Stomach smooth muscle (tissue), 2 donors: ENCODE results near the gene INPP5A.
A peak's percentile ranks its signal among the peaks of the same experiment; 100 is the strongest.
"Not testable (repeated sequence)": the region's sequence is repeated elsewhere in the genome, so short reads cannot be mapped to it uniquely, and the experiment has no call there.

Experiments used
- H3K27ac ChIP-seq: one replicate; pipeline ENCODE4 v1.7.0; 2013; ENCODE audit warnings: mild to moderate bottlenecking, low read length, inconsistent platforms
- H3K27me3 ChIP-seq, 2 donors: one replicate each; pipeline ENCODE4 v1.7.0; 2013; ENCODE audit warnings: low read length in 2 of 2; ENCODE audit not compliant: insufficient read depth in 2 of 2, control insufficient read depth in 1 of 2
- H3K36me3 ChIP-seq, 2 donors: one replicate each; pipeline ENCODE4 v1.7.0; 2013; ENCODE audit warnings: low read length in 2 of 2; ENCODE audit not compliant: control insufficient read depth in 2 of 2, insufficient read depth in 2 of 2
- H3K4me1 ChIP-seq: one replicate; pipeline ENCODE4 v1.7.0; 2013; ENCODE audit warnings: low read length; ENCODE audit not compliant: control insufficient read depth, insufficient read depth
- H3K4me3 ChIP-seq, 2 donors: one replicate each; pipeline ENCODE4 v1.7.0; 2013; ENCODE audit warnings: low read length in 2 of 2
- H3K9ac ChIP-seq, 2 donors: one replicate each; pipeline ENCODE4 v1.7.0; 2013; ENCODE audit warnings: low read length in 2 of 2, mild to moderate bottlenecking in 1 of 2
- H3K9me3 ChIP-seq, 2 donors: one replicate each; pipeline ENCODE4 v1.7.0; 2013; ENCODE audit warnings: low read length in 2 of 2; ENCODE audit not compliant: control insufficient read depth in 2 of 2
- donor health status: healthy.
- donor health status: Pancreatic carcinoma.

The INPP5A gene, protein sequence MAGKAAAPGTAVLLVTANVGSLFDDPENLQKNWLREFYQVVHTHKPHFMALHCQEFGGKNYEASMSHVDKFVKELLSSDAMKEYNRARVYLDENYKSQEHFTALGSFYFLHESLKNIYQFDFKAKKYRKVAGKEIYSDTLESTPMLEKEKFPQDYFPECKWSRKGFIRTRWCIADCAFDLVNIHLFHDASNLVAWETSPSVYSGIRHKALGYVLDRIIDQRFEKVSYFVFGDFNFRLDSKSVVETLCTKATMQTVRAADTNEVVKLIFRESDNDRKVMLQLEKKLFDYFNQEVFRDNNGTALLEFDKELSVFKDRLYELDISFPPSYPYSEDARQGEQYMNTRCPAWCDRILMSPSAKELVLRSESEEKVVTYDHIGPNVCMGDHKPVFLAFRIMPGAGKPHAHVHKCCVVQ

DNA sequence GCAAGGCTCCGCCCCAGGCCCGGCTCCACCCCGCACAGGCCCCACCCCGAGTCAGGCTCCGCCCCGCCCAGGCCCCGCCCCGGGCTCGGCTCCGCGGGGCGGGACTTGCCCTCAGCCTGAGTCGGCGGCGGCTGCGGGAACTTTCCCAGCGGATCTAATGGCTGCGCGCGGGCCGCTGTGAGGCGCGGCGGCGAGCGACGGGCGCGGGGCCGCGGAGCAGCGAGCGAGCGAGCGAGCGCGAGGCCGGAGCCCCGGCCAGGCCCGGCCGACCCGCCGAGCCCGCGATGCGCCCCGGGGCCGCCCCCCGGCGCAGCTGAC is at the start of gene INPP5A:
Gene INPP5A (plus strand): TSS at position 104 of the 318 bp plus-strand sequence. CDS start 310 bp downstream, outside the sequence.
- Histone ChIP-seq H3K36me3 (no peaks in the 10 kb centered on the region), H3K9ac (peak within 1 kb of the TSS; percentile 70 to 87), H3K9me3 (no peaks in the 10 kb centered on the region), H3K27me3 (no peaks in the 10 kb centered on the region), H3K4me1 (peaks cover 53% of the 10 kb centered on the region), H3K27ac (peak within 1 kb of the TSS; percentile 86), H3K4me3 (peak within 1 kb of the TSS; percentile 73 to 88)

DNA sequence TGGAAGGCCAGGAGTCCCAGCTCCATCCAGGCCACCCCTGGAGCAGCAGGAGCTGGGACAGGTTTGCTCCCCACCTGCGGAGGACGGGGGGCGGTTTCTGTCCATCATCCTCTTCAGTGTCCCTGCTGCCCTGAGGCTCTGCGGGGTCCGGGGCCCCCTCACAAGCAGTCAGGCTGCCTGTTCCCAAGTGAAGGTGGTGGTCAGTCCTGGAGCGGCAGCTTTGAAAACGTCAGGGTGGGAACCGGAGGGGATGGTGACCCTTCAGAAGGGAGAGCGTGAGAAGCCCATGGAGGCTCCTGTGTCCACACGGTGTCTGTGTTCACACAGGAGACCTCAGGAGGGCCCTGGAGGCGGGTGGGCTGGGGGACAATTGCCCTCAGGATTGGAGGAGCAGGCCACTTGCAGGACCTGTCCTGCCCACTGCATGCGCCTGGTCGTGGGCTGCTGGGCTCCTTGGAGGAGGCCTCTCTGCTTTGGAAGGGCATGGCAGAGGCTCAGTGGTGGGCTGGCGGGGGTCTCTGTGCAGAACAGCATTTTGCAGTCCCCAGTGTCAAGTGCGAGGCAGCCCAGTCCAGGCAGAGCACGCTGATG is 49.3 kb upstream of the INPP5A start:
- Histone ChIP-seq H3K4me3 (no peak overlapping the region), H3K9me3 (no peaks in the 10 kb centered on the region), H3K27ac (no peak overlapping the region), H3K27me3 (no peaks in the 10 kb centered on the region), H3K4me1 (peaks cover 17% of the 10 kb centered on the region), H3K36me3 (no peaks in the 10 kb centered on the region), H3K9ac (no peak overlapping the region)

DNA sequence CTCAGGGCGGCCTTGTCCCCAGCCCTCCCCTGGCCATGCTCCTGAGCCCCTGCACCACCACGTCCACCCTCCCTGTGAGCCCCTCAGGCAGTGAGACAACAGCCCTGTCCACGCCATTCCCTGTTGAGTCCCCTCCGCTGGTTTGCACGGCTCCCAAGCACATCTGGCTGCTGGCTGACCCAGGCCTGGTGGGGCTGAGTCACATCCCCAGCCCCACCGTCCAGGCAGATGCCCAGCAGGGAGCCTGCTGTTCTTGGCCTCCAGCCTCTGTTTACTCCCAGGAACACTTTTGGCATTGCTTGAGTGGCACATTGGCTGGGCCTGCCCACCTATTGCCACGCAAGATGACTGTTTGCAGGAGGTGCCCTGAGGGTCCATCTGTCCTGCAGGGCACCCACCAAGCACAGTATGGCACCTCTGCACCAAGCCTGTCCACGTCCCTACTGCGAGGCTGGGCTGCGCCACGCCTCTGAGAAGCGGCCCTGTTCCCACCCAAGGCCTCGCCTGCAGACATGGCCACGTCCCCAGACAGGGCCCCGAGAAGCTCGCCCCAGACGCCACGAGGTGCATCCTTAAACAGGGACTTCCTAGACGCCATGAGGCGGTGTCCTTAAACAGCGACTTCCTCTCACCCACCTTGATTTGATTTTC is 48.4 kb upstream of the INPP5A start:
- Histone ChIP-seq H3K4me1 (peaks cover 17% of the 10 kb centered on the region), H3K9me3 (no peaks in the 10 kb centered on the region), H3K27me3 (no peaks in the 10 kb centered on the region), H3K4me3 (no peak overlapping the region), H3K36me3 (no peaks in the 10 kb centered on the region), H3K9ac (no peak overlapping the region), H3K27ac (no peak overlapping the region)

DNA sequence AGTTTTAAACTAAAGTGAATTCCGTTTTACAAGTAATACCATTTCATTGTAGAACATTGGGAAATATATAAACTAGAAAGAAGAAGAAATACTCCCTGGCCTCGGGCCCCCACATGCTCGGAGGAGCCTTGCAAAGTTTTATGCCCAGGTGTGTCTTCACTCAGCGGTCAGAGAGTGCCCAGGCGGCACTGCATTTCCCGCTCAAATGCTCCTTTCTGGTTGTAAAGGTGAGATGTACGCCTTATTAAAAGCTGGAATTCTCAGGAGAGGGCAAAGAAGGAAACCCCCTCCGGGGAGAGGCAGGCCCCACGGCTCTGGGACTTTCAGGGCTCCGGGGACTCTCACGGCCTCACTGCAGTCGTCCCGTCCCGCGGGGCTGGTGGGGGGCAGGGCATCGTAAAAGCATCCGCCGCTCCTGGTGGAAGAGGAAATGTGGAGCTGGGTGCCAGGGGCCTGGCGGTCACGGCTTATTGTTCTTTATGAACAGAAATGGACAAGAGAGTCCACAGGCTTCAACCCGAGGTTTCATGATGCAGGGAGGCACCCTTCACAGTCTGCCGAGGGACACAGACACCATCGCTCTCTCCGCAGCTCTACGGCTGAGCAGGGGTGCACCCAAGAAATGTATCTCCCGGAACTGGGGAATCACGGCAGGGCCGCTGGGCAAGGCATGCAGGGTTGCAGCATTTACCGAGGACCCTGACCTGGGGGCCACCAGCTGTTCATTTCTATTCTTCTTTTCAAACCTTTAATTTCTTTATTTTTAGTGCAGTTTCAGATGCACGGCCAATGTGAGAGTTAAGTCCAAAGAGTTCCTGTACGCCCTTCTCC is 47.7 kb upstream of the INPP5A start:
- Histone ChIP-seq H3K9me3 (no peaks in the 10 kb centered on the region), H3K4me3 (no peak overlapping the region), H3K9ac (no peak overlapping the region), H3K27ac (no peak overlapping the region), H3K36me3 (no peaks in the 10 kb centered on the region), H3K4me1 (peaks cover 17% of the 10 kb centered on the region), H3K27me3 (no peaks in the 10 kb centered on the region)

DNA sequence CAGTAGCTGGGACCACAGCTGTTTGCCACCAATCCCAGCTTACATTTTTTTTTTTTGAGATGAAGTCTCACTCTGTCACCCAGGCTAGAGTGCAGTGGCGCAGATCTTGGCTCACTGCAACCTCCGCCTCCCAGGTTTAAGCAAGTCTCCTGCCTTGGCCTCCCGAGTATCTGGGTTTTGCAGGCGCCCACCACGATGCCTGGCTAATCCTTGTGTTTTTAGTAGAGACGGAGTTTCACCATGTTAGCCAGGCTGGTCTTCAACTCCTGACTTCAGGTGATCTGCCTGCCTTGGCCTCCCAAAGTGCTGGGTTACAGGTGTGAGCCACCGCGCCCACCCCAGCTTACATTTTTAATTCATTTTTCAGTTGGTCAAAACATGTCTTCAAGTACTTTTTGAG is 46.1 kb upstream of the INPP5A start:
- not testable (repeated sequence) for H3K27ac ChIP-seq, H3K9ac ChIP-seq, H3K36me3 ChIP-seq, H3K4me3 ChIP-seq, H3K27me3 ChIP-seq, H3K9me3 ChIP-seq
- peaks cover 17% of the 10 kb centered on the region for H3K4me1 ChIP-seq

DNA sequence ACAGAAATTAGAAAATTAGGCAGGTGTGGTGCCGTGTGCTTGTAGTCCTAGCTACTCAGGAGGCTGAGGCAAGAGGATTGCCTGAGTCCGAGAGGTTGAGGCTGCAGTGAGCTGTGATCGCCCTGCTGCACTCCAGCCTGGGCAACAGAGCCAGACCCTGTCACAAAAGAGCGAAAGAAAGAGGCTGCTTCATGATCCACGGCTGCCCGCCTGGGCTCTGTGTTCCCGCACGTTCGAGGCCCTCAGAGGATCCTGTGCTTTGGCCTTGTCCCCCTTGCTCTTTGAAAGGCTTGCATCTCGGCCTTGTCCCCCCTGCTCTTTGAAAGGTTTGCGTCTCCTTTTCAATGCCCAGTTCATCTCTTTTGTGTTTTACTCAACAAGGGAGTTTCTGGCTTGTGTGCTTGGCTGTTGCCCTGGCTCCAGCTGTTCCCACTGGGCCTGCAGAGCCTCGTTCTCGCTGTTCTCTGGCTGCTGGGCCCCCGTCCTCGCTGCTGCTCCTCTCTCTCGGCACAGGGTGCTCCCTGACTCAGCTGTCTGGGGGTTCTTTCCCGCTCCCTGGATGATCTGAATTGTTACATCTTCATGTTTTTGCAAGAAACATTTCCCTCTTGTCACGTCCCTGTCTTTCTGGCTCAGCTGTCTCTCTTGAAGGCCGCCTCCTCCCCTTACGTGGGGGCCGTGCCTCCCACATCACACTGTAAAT is 45.1 kb upstream of the INPP5A start:
- H3K9ac ChIP-seq = no peak overlapping the region

DNA sequence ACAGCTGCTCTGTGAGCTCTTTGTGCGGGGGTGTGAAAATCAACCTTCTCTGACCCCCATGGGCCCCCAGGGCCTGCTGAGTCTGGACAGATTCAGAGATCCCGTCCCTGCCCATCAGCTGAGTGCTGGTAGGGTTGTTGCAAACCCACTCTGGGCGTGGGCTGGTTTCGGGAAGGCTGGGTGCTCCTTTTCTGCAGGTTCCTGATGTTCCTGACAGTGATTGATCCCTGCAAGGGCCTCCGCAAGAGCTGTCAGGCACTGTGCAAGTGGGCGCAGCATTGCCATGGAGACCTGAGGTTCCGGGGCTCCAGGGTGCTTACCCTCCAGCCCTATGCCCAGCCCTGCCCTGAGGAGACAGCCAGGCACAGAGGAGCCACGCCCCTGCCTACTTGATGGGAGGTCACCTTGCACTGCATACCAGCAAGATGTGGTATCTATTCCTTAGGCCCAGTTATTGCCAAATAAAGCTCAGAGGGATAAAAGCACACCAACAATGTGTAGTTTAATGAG is 44.3 kb upstream of the INPP5A start:
- no peaks in the 10 kb centered on the region for H3K27me3 ChIP-seq
- H3K4me3 ChIP-seq = no peak overlapping the region
- H3K9me3 ChIP-seq = no peaks in the 10 kb centered on the region
- H3K27ac ChIP-seq = no peak overlapping the region
- H3K9ac ChIP-seq = no peak overlapping the region
- no peaks in the 10 kb centered on the region for H3K36me3 ChIP-seq
- H3K4me1 ChIP-seq = peaks cover 17% of the 10 kb centered on the region

More for the DNA sequence above, 45.1 kb upstream of the INPP5A start:
- H3K36me3 ChIP-seq = no peaks in the 10 kb centered on the region
- no peak overlapping the region for H3K27ac ChIP-seq
- H3K9me3 ChIP-seq = no peaks in the 10 kb centered on the region
- no peak overlapping the region for H3K4me3 ChIP-seq
- peaks cover 17% of the 10 kb centered on the region for H3K4me1 ChIP-seq
- H3K27me3 ChIP-seq = no peaks in the 10 kb centered on the region

DNA sequence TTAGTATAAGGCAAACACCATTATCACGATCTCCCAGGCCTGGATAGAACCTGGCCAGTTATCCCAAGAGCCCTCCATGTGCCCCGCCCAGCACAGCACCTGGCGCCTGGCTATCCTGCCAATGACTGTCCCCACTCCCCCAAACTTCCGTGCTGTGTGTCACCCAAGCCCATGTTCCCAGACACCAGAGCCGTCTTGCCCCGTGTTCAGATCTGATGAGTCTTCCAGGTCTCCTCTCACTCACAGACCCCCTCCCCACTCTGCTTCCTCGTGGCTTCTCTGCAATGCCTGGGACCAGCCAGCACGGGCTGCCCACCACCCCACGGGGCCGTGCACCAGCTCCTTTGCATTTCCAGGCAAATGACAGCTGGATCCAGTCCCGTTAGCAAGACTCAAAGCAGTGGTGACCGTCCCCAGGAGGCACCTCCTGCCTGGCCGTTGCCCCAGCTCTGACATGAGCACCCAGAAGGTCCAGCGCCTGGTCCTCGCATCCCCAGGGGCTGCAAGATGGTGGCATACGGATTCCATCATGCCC is 43.8 kb upstream of the INPP5A start:
- Histone ChIP-seq H3K4me3 (no peak overlapping the region), H3K27ac (no peak overlapping the region), H3K9me3 (no peaks in the 10 kb centered on the region), H3K36me3 (no peaks in the 10 kb centered on the region), H3K27me3 (no peaks in the 10 kb centered on the region), H3K4me1 (peaks cover 13% of the 10 kb centered on the region), H3K9ac (no peak overlapping the region)

DNA sequence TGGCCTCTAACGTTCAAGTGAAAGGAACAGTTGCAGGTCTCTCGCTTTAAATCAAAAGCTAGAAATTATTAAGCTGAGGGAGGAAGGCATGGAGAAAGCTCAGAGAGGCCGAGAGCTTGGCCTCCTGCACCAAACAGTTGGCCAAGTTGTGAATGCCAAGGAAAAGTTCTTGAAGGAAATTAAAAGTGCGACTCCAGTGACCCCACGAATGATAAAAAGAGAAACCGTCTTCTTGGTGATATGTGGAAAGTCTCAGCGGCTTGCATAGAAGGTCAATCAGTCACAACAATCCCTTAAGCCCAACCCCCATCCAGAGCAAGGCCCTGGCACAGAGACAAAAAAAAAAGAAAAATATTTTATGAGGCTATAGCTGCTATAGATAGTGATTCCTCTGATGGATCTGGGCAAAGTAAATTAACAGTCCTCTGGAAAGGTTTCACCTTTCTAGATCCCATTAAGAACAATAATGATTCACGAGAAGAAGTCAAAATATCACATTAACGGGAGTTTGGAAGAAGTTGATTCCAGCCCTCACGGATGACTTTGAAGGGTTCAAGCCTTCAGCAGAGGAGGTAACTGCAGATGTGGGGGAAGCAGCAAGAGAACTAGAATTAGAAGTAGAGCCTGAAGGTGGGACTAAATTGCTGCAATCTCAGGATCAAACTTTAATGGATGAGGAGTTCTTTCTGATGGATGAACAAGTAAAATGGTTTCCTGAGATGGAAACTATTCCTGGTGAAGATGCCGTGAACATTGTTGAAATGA is 42.5 kb upstream of the INPP5A start:
- H3K27ac ChIP-seq = no peak overlapping the region
- H3K4me1 ChIP-seq = peaks cover 6% of the 10 kb centered on the region
- H3K36me3 ChIP-seq = no peaks in the 10 kb centered on the region
- H3K9ac ChIP-seq = no peak overlapping the region
- H3K4me3 ChIP-seq = no peak overlapping the region
- no peaks in the 10 kb centered on the region for H3K9me3 ChIP-seq
- no peaks in the 10 kb centered on the region for H3K27me3 ChIP-seq
